NCI-H345 treated with DMSO at 0.1 percent for 48 hours (cell line): ENCODE results near the gene YIPF3.

Experiments used
- DNase-seq: peaks from one replicate; lab custom pipeline; 2025; ENCODE audit not compliant: unreplicated experiment; lab: John Stamatoyannopoulos, UW

YIPF3 gene

GRCh38 chr6:43493833-43494232, 22.9 kb downstream of the YIPF3 start:
- DNase-seq = no peak

GRCh38 chr6:43493230-43493629, 23.5 kb downstream of the YIPF3 start:
- no peak for DNase-seq

- DNase-seq = no peak
These were observed 24.1 kb downstream of the YIPF3 start for GRCh38 chr6:43492673-43493072.

DNA sequence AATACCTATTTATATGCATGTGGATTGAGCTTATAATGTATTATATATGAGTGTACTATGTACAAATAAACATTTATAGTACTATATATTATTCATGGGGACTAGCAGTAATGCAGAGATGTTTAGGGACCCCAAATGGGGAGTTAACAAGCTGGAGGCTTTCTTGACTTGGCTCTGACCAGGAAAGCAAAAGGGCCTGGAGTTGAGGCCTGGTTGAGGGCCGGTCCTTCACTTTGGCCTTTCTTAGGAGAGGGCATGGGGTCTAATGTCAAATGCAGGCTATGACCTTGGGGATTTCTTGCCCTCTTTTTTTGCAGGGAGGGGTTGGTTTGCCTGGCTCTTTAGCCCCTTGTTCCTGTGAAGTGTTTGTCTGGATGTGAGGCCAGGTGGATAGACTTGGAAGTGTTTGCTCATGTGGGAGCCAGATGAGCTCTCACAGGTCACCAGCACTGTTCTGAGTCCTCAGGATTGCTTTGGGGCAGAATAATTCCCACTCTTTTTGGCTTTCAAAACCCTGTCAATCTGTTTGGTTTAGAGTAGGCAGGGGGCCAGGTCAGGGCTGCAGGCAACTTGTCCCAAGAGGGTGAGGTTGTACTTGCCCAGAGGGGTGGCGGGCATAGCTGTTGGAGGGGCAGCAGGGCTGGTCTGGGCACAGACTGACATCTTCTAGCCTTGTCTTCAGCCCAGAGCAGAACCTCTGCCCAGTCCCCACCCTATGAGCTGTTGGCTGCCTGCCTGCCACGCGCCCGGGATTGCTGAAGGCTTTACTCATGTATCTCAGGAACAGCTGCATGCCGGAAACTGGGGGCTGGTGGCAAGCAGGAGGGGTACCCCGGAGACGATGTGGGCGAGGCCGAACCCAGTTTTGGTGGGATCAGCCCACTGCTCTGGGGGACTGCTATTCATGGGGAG, 24.7 kb downstream of the YIPF3 start:
- no peak for DNase-seq

DNA sequence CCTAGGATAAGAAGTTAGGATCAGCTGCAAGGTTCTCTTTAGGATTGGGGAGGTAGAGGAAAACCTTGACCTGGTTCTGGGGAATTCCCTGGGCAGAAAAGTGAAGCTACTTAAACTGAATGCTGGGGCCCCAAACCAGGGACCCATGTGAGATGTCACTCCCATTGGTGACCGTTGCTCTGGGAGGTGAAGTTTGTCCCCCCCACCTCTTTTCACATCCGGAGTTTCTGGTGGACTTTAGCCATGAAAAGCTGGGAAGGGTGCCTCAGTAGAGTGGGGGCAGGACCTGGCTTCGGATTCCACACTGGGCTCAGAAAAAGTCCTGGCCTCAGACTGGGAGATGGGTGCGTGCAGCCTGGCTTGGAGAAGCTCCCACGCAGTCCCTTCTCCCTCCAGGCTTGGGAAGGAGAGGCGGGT, 26.2 kb downstream of the YIPF3 start:
- no peak for DNase-seq

- DNase-seq = no peak
These were observed 27.3 kb downstream of the YIPF3 start for GRCh38 chr6:43489277-43490072.

GRCh38 chr6:43488667-43489276, 28.0 kb downstream of the YIPF3 start:
- DNase-seq = no peak

DNA sequence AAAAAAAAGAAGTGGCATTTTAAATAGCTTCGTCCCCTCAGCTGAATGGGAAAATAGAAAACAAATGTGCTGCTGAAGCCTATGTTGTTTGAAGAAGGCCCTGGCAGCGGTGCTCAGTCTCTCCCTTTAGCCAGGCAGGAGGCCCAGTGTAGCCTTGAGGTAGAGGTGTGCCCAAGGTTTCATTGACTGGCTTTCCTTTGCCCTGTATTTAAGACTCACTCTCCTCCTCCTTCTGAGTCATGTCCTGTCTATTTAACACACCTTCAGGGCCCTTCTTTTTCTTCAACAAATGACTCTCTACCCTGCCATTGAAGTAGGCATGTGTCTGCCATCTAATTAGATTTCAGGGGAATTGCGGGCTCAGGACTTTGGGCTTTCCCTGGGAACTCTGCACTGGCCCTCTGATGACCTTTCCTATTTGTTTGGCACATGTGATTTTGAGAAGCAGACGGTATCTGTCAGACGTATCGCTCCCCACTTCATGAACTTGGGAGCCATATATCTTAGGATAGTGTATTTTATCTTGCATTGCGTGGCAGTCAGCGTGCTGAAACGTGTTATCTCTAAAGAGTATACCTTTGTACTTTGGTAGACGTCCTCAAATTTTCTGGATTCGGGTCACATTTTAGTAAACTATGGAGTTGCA, 35.0 kb downstream of the YIPF3 start:
- DNase-seq = no peak

- no peak for DNase-seq
These were observed 35.7 kb downstream of the YIPF3 start for GRCh38 chr6:43481075-43481474.

- DNase-seq = no peak
These were observed 38.7 kb downstream of the YIPF3 start for GRCh38 chr6:43478008-43478372.

GRCh38 chr6:43477235-43478007, 39.3 kb downstream of the YIPF3 start, which contains the start of gene TJAP1:
TSS of gene TJAP1 (plus strand) at chr6:43477570. CDS start at chr6:43499002, 21,432 bp downstream.
- peak; percentile 66 for DNase-seq

GRCh38 chr6:43476746-43477145, 40.0 kb downstream of the YIPF3 start:
- no peak for DNase-seq

GRCh38 chr6:43475516-43475915, 41.2 kb downstream of the YIPF3 start:
- no peak for DNase-seq

GRCh38 chr6:43472515-43472914, 44.2 kb downstream of the YIPF3 start:
- no peak for DNase-seq

DNA sequence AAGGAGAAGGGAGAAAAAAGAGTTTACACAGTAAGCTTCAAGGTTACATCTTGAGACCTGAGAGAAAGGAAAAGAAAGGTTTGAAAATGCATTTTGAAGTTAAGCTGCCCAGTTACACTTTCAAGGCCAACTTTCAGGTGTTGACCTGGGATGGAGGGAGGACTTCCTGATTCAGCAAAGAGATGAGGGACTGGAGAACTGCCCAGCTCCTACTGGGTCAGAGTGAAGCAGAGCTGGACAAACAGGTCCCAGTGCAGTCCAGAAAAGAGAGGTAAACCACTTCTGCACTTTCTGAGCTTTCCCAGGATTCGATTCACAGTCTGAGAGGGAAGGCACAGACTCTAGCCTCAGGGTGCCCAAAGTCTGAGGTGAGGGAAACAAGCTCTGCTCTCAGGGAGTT, 45.3 kb downstream of the YIPF3 start:
- DNase-seq = no peak

GRCh38 chr6:43469947-43470346, 46.8 kb downstream of the YIPF3 start:
- DNase-seq = no peak

- peak; percentile 17 for DNase-seq
These were observed 47.7 kb downstream of the YIPF3 start for GRCh38 chr6:43468748-43469681.

GRCh38 chr6:43468240-43468639, 48.5 kb downstream of the YIPF3 start:
- DNase-seq = no peak

DNA sequence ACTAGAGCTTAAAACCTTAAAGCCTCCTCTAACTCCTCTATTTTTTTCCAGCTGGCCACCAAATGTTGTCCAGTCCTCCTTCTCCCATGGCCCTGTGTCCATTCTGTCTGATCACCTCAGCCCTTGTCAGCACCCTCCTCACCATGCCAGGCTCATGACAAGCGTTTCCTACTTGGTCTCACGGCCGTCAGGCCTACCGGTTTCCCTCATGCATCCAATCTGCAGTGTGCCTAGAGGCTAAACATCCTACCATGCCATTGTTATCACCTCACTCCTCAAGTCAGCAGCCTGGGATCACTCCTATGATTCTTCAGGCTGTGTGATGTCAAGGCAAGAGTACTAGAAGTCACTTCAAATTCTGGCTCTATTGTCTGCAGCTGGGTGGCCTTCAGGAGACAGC, 49.0 kb downstream of the YIPF3 start:
- no peak for DNase-seq
